WTC11 (cell line): Measurements from ENCODE around the gene CYP2R1.

Source experiments
- ARID4B ChIP-seq: sonication (generic); formaldehyde crosslinking; IDR thresholded peaks from 2 replicates; pipeline ENCODE4 v1.8.0; 2023; ENCODE audit warnings: missing genetic modification reagents, mild to moderate bottlenecking, borderline replicate concordance
- ATF3 ChIP-seq: sonication (generic); formaldehyde crosslinking; conservative IDR thresholded peaks from 2 replicates; pipeline ENCODE4 v1.8.1; 2022; ENCODE audit warnings: mild to moderate bottlenecking, missing genetic modification reagents
- ATF6 ChIP-seq: sonication (generic); formaldehyde crosslinking; IDR thresholded peaks from 2 replicates; pipeline ENCODE4 v1.8.1; 2023; ENCODE audit warnings: mild to moderate bottlenecking, missing genetic modification reagents
- CTCF ChIP-seq: fragments of 200-600 bp; IDR thresholded peaks from 2 replicates; pipeline ENCODE4 v1.8.0; 2022; ENCODE audit warnings: antibody characterized with exemption
- HMGXB4 ChIP-seq: sonication (generic); formaldehyde crosslinking; IDR thresholded peaks from 2 replicates; pipeline ENCODE4 v1.8.1; 2023; ENCODE audit warnings: mild to moderate bottlenecking, moderate library complexity, missing genetic modification reagents
- IRF1 ChIP-seq: sonication (generic); formaldehyde crosslinking; IDR thresholded peaks from 2 replicates; pipeline ENCODE4 v1.8.0; 2023; ENCODE audit warnings: missing genetic modification reagents
- IRF2 ChIP-seq: sonication (generic); formaldehyde crosslinking; IDR thresholded peaks from 2 replicates; pipeline ENCODE4 v1.8.0; 2022; ENCODE audit warnings: low read depth, missing genetic modification reagents, borderline replicate concordance
- RELA ChIP-seq: sonication (generic); formaldehyde crosslinking; IDR thresholded peaks from 2 replicates; pipeline ENCODE4 v1.8.1; 2022; ENCODE audit warnings: missing genetic modification reagents, mild to moderate bottlenecking, borderline replicate concordance
- STAT6 ChIP-seq: sonication (generic); formaldehyde crosslinking; conservative IDR thresholded peaks from 2 replicates; pipeline ENCODE4 v1.8.1; 2023; ENCODE audit warnings: mild to moderate bottlenecking, low read depth, missing genetic modification reagents, moderate library complexity
- USF1 ChIP-seq: sonication (generic); formaldehyde crosslinking; IDR thresholded peaks from 2 replicates; pipeline ENCODE4 v1.8.0; 2022; ENCODE audit warnings: mild to moderate bottlenecking, missing genetic modification reagents
- ZBTB21 ChIP-seq: sonication (generic); formaldehyde crosslinking; IDR thresholded peaks from 2 replicates; pipeline ENCODE4 v1.8.1; 2023; ENCODE audit warnings: mild to moderate bottlenecking, missing genetic modification reagents, borderline replicate concordance

GRCh38 chr11:14881576-14882193 is 10.3 kb downstream of the CYP2R1 start:
- no peak for TF ChIP-seq USF1
- TF ChIP-seq ARID4B (CRISPR knock-in tag), result no peak
- no peak for TF ChIP-seq CTCF
- no peak for TF ChIP-seq HMGXB4 (CRISPR knock-in tag)
- no peak for TF ChIP-seq IRF1
- TF ChIP-seq ZBTB21 (CRISPR knock-in tag), result no peak
- no peak for TF ChIP-seq RELA (CRISPR knock-in tag)
- TF ChIP-seq IRF2 (CRISPR knock-in tag), result no peak
- no peak for TF ChIP-seq ATF3 (CRISPR knock-in tag)
- TF ChIP-seq STAT6, result no peak
- no peak for TF ChIP-seq ATF6
